HepG2 (cell line): ENCODE data around the gene KDM7A. TPM values are rescaled to one million over a fixed set of nuclear protein-coding genes. Genes with fewer than 3 reads are reported as not detected.

Experiments
- ELF3 ChIP-seq: IDR thresholded peaks from 2 replicates; pipeline ENCODE4 v1.6.1; 2016; ENCODE audit warnings: missing genetic modification reagents, missing compliant biosample characterization
- ETV6 ChIP-seq: sonication (generic); formaldehyde crosslinking; conservative IDR thresholded peaks from 2 replicates; pipeline ENCODE4 v1.4.0; 2020; ENCODE audit warnings: missing genetic modification reagents
- GZF1 ChIP-seq: sonication (generic); formaldehyde crosslinking; IDR thresholded peaks from 2 replicates; pipeline ENCODE4 v1.5.1; 2020; ENCODE audit warnings: mild to moderate bottlenecking, missing genetic modification reagents
- HHEX ChIP-seq: IDR thresholded peaks from 2 replicates; pipeline ENCODE4 v1.6.1; 2016; ENCODE audit warnings: control low read depth
- HIC2 ChIP-seq: sonication (generic); formaldehyde crosslinking; IDR thresholded peaks from 2 replicates; pipeline ENCODE4 v1.9.0; 2022; ENCODE audit warnings: low read depth, missing genetic modification reagents
- HOMEZ ChIP-seq: IDR thresholded peaks from 2 replicates; pipeline ENCODE4 v1.6.1; 2016; ENCODE audit warnings: low read depth
- IRX3 ChIP-seq: sonication (generic); formaldehyde crosslinking; IDR thresholded peaks from 2 replicates; pipeline ENCODE4 v1.8.1; 2023; ENCODE audit warnings: mild to moderate bottlenecking, low read depth, missing genetic modification reagents, borderline replicate concordance
- KLF13 ChIP-seq: sonication (generic); formaldehyde crosslinking; IDR thresholded peaks from 2 replicates; pipeline ENCODE4 v1.4.0; 2020; ENCODE audit warnings: mild to moderate bottlenecking, missing genetic modification reagents
- KLF15 ChIP-seq: sonication (generic); formaldehyde crosslinking; IDR thresholded peaks from 2 replicates; pipeline ENCODE4 v1.8.1; 2023; ENCODE audit warnings: borderline replicate concordance, mild to moderate bottlenecking, inconsistent platforms, missing genetic modification reagents, mixed read lengths
- MAFF ChIP-seq: IDR thresholded peaks from 2 replicates; pipeline ENCODE4 v1.6.1; 2011; ENCODE audit warnings: low read depth, low read length, improper control_type of control experiment
- MYNN ChIP-seq: sonication (generic); formaldehyde crosslinking; IDR thresholded peaks from 2 replicates; pipeline ENCODE4 v1.4.0; 2020; ENCODE audit warnings: mild to moderate bottlenecking, low read depth, missing genetic modification reagents
- POLR2A ChIP-seq, 2 experiments: IDR thresholded peaks; 2 replicates each; pipeline ENCODE4 v1.6.1; 2011; ENCODE audit warnings: low read depth in 2 of 2, low read length in 2 of 2, mild to moderate bottlenecking in 1 of 2, moderate library complexity in 1 of 2; ENCODE audit not compliant: insufficient read depth in 1 of 2
- SP4 ChIP-seq: sonication (generic); formaldehyde crosslinking; IDR thresholded peaks from 2 replicates; pipeline ENCODE4 v1.8.1; 2023; ENCODE audit warnings: mild to moderate bottlenecking, missing genetic modification reagents
- TCF12 ChIP-seq, 2 experiments: fragments of 450-650 bp in 1 of 2; sonication (generic) in 1 of 2; formaldehyde crosslinking in 1 of 2; IDR thresholded peaks; 2 replicates each; pipeline versions ENCODE4 v1.6.1 to v1.8.0; 2017 to 2022; ENCODE audit warnings: antibody characterized with exemption in 1 of 2, mild to moderate bottlenecking in 1 of 2, missing genetic modification reagents in 1 of 2, moderate library complexity in 1 of 2
- THAP7 ChIP-seq: sonication (generic); formaldehyde crosslinking; IDR thresholded peaks from 2 replicates; pipeline ENCODE4 v1.8.1; 2023; ENCODE audit warnings: mild to moderate bottlenecking, missing genetic modification reagents
- TOPORS ChIP-seq: sonication (generic); formaldehyde crosslinking; IDR thresholded peaks from 2 replicates; pipeline ENCODE4 v1.8.0; 2023; ENCODE audit warnings: mild to moderate bottlenecking, missing genetic modification reagents
- U2AF1 ChIP-seq: fragments of 200-400 bp; formaldehyde crosslinking; optimal IDR thresholded peaks from 2 replicates; pipeline ENCODE3; 2017; ENCODE audit warnings: mild to moderate bottlenecking, low read depth, low read length
- ZKSCAN1 ChIP-seq: fragments of 150-350 bp; IDR thresholded peaks from 2 replicates; pipeline ENCODE4 v1.6.1; 2014; ENCODE audit warnings: low read length
- ZNF138 ChIP-seq: sonication (generic); formaldehyde crosslinking; IDR thresholded peaks from 2 replicates; pipeline ENCODE4 v1.5.0; 2020; ENCODE audit warnings: mild to moderate bottlenecking, low read depth, missing genetic modification reagents
- ZNF225 ChIP-seq: sonication (generic); formaldehyde crosslinking; IDR thresholded peaks from 2 replicates; pipeline ENCODE4 v1.4.0; 2020; ENCODE audit warnings: mild to moderate bottlenecking, missing genetic modification reagents
- ZNF432 ChIP-seq: sonication (generic); formaldehyde crosslinking; IDR thresholded peaks from 2 replicates; pipeline ENCODE4 v1.5.0; 2020; ENCODE audit warnings: missing genetic modification reagents, mild to moderate bottlenecking, borderline replicate concordance
- ZNF530 ChIP-seq: sonication (generic); formaldehyde crosslinking; IDR thresholded peaks from 2 replicates; pipeline ENCODE4 v1.5.0; 2020; ENCODE audit warnings: low read depth, mild to moderate bottlenecking, missing genetic modification reagents
- ZNF607 ChIP-seq: sonication (generic); formaldehyde crosslinking; IDR thresholded peaks from 2 replicates; pipeline ENCODE4 v1.5.1; 2020; ENCODE audit warnings: missing genetic modification reagents, mild to moderate bottlenecking, borderline replicate concordance
- ZNF746 ChIP-seq: sonication (generic); formaldehyde crosslinking; IDR thresholded peaks from 2 replicates; pipeline ENCODE4 v1.8.0; 2022; ENCODE audit warnings: mild to moderate bottlenecking, missing genetic modification reagents
- ZNF75D ChIP-seq: sonication (generic); formaldehyde crosslinking; IDR thresholded peaks from 2 replicates; pipeline ENCODE4 v1.8.1; 2023; ENCODE audit warnings: missing genetic modification reagents, mild to moderate bottlenecking, borderline replicate concordance
- ZNF790 ChIP-seq: sonication (generic); formaldehyde crosslinking; IDR thresholded peaks from 2 replicates; pipeline ENCODE4 v1.8.0; 2022; ENCODE audit warnings: missing genetic modification reagents, mild to moderate bottlenecking, borderline replicate concordance
- ZSCAN22 ChIP-seq: sonication (generic); formaldehyde crosslinking; IDR thresholded peaks from 2 replicates; pipeline ENCODE4 v1.4.0; 2020; ENCODE audit warnings: mild to moderate bottlenecking, missing genetic modification reagents
- polyA plus RNA-seq, 8 experiments: library from polyadenylated mRNA; depleted of rRNA in 3 of 8; stranded (reverse) in 7 of 8; unstranded in 1 of 8; fragments of >200 nt; fragmentation: Illumina TruSeq in 4 of 8; extraction: Trizol in 4 of 8; gene quantifications; 2 replicates each; pipeline versions ENCODE4 v1.2.1 to v1.2.3, GENCODE V29; 2011 to 2016; ENCODE audit warnings: low read depth in 4 of 8, missing spikeins in 1 of 8, mixed read lengths in 1 of 8; ENCODE audit not compliant: insufficient read depth in 1 of 8
- total RNA-seq, 5 experiments: library from RNA; depleted of rRNA; stranded (reverse); fragments of >200 nt; fragmentation: Illumina TruSeq; extraction: Trizol; gene quantifications; 2 replicates each; pipeline ENCODE4 v1.2.3, GENCODE V29; 2016; ENCODE audit warnings: low read depth in 1 of 5

Gene KDM7A
- total and polyA plus RNA-seq, 2 of the 13 experiments (the other 11 are each of a cell fraction or from before 2014, with no cell fraction given) = 10.8 to 16.8 TPM

GRCh38 chr7:140176811-140177702, at the start of gene KDM7A (continued):
- no peak for TF ChIP-seq HIC2 (CRISPR knock-in tag)
- no peak; the same call in 1 of the 2 replicates for TF ChIP-seq ZNF225
- TF ChIP-seq KLF15 (CRISPR knock-in tag) = no peak
- no peak for TF ChIP-seq MYNN
- TF ChIP-seq KLF13 (CRISPR knock-in tag) = peak; percentile 82; the same call in 1 of the 2 replicates
- no peak for TF ChIP-seq MAFF
- no peak for TF ChIP-seq ZNF530
- no peak for TF ChIP-seq TCF12 (IDR thresholded peaks at IDR 0.05)
- TF ChIP-seq TCF12 (CRISPR knock-in tag; IDR thresholded peaks at IDR 0.05) = peak; percentile 34; the same call in 1 of the 2 replicates
- peak; percentile 85; the same call in 1 of the 2 replicates for TF ChIP-seq ZNF607 (CRISPR knock-in tag)
- TF ChIP-seq ZNF746 = no peak
- TF ChIP-seq ZNF75D (CRISPR knock-in tag) = no peak
- TF ChIP-seq ETV6 (CRISPR knock-in tag) = no peak
- peak; percentile 86 for TF ChIP-seq TOPORS
- peak; percentile 47; the same call in 1 of the 2 replicates for TF ChIP-seq GZF1
- 0 out of 2 replicates have a peak, but pooled peaks have one; percentile 29 for TF ChIP-seq SP4 (CRISPR knock-in tag)
- peak; percentile 56 for TF ChIP-seq U2AF1
- no peak for TF ChIP-seq ZKSCAN1
- no peak for TF ChIP-seq ZNF138 (CRISPR knock-in tag)
- peak in 1 of 2 experiments; percentile 73; a peak in 3 of 4 replicates for TF ChIP-seq POLR2A (IDR thresholded peaks at IDR 0.05; ENCODE audit: insufficient read depth in 1 of 2, low read depth in 2 of 2, low read length in 2 of 2)
- TF ChIP-seq THAP7 = no peak
- no peak; the same call in 1 of the 2 replicates for TF ChIP-seq ZNF790 (CRISPR knock-in tag)
- TF ChIP-seq HOMEZ = no peak
- TF ChIP-seq ZNF432 (CRISPR knock-in tag) = no peak
- TF ChIP-seq ZSCAN22 (CRISPR knock-in tag) = no peak
- no peak for TF ChIP-seq HHEX
- no peak for TF ChIP-seq IRX3
- peak; percentile 17; the same call in 1 of the 2 replicates for TF ChIP-seq ELF3 (CRISPR knock-in tag)
